OCI-LY7 (cell line): ENCODE data around the gene RNF11. TPM values are rescaled to one million over a fixed set of nuclear protein-coding genes. Genes with fewer than 3 reads are reported as not detected.

Experiments
- BruUV-seq: library from RNA; stranded (reverse); fragments of 400-500 nt; replicated peaks from 2 replicates; lab custom pipeline; 2021; lab: Mats Ljungman, UMichigan
- CTCF ChIA-PET: fragments of 300-600 bp; sonication (Branson Sonifier 250); formaldehyde crosslinking; loops from one replicate; lab custom pipeline; 2022; ENCODE audit warnings: antibody characterized with exemption; ENCODE audit not compliant: unreplicated experiment; lab: Charles Lee
- POLR2A ChIA-PET: fragments of 300-600 bp; sonication (Branson Sonifier 250); formaldehyde crosslinking; loops from one replicate; lab custom pipeline; 2022; ENCODE audit warnings: antibody characterized with exemption; lab: Charles Lee
- DNase-seq: peaks from one replicate; pipeline ENCODE4 v3.0.0-alpha.2; 2015; ENCODE audit warnings: low spot score
- H2AFZ ChIP-seq: fragments of 200-600 bp; sonication (generic), shearing (Covaris generic); 2 replicates; pipeline ENCODE4 v1.6.1; 2014; ENCODE audit warnings: mild to moderate bottlenecking, antibody characterized with exemption, low read length, moderate library complexity
- H3K27ac ChIP-seq: fragments of 200-600 bp; sonication (generic); 2 replicates; pipeline ENCODE4 v1.5.1; 2014; ENCODE audit warnings: mixed run types, low read depth, mild to moderate bottlenecking, moderate library complexity, low read length, inconsistent platforms; ENCODE audit not compliant: poor library complexity, severe bottlenecking
- H3K36me3 ChIP-seq: fragments of 200-600 bp; sonication (generic); 2 replicates; pipeline ENCODE4 v1.6.1; 2014; ENCODE audit warnings: mild to moderate bottlenecking, antibody characterized with exemption, low read length, moderate library complexity, mixed read lengths; ENCODE audit not compliant: insufficient read depth
- H3K4me1 ChIP-seq: fragments of 200-600 bp; sonication (generic); 2 replicates; pipeline ENCODE4 v1.5.1; 2014; ENCODE audit warnings: mild to moderate bottlenecking, low read length; ENCODE audit not compliant: insufficient read depth, poor library complexity, severe bottlenecking
- H3K4me2 ChIP-seq: fragments of 200-600 bp; sonication (generic); 2 replicates; pipeline ENCODE4 v1.6.1; 2014; ENCODE audit warnings: mild to moderate bottlenecking, low read length
- H3K4me3 ChIP-seq: fragments of 200-600 bp; sonication (generic); 2 replicates; pipeline ENCODE4 v1.5.1; 2014; ENCODE audit warnings: mild to moderate bottlenecking, low read depth, low read length; ENCODE audit not compliant: poor library complexity, severe bottlenecking
- H3K79me2 ChIP-seq: fragments of 200-600 bp; sonication (generic); 2 replicates; pipeline ENCODE4 v1.6.1; 2016; ENCODE audit warnings: low read depth, mild to moderate bottlenecking, low read length, moderate library complexity, mixed read lengths; ENCODE audit not compliant: insufficient read depth
- H3K9me2 ChIP-seq: fragments of 200-600 bp; sonication (generic); 2 replicates; pipeline ENCODE4 v1.6.1; 2016; ENCODE audit warnings: mild to moderate bottlenecking, low read length, mixed read lengths; ENCODE audit not compliant: insufficient read depth
- H3K9me3 ChIP-seq: fragments of 200-600 bp; sonication (generic); 2 replicates; pipeline ENCODE4 v1.6.1; 2014; ENCODE audit warnings: mild to moderate bottlenecking, mixed run types, low read length, mixed read lengths
- H4K20me1 ChIP-seq: fragments of 200-600 bp; sonication (generic); 2 replicates; pipeline ENCODE4 v1.6.1; 2014; ENCODE audit warnings: mild to moderate bottlenecking, antibody characterized with exemption, low read length, moderate library complexity, mixed read lengths; ENCODE audit not compliant: insufficient read depth
- EZH2phosphoT487 ChIP-seq: fragments of 200-600 bp; sonication (generic); IDR thresholded peaks from 2 replicates; pipeline ENCODE4 v1.6.1; 2018; ENCODE audit warnings: low read depth, borderline replicate concordance, mild to moderate bottlenecking, mixed run types, antibody characterized with exemption, low read length, moderate library complexity, mixed read lengths
- intact Hi-C: fragments of 100-400 bp; cut with micrococcal nuclease; formaldehyde crosslinking; loops from one replicate; pipeline ENCODE4 v1.10.0; 2022; ENCODE audit not compliant: unreplicated experiment
- total RNA-seq, 2 experiments: library from RNA; depleted of rRNA in 1 of 2; stranded (reverse); fragments of >200 nt in 1 of 2; shearing (Covaris generic) in 1 of 2; gene quantifications; 2 replicates each; pipeline ENCODE4 v1.2.3, GENCODE V29; 2014 to 2022
- TF ChIP-seq, protein P1 (sequence below): fragments of 200-600 bp; sonication (generic); conservative IDR thresholded peaks from 2 replicates; pipeline ENCODE4 v1.5.1; 2014; ENCODE audit warnings: mild to moderate bottlenecking, antibody characterized with exemption, low read length, moderate library complexity, mixed read lengths

Gene RNF11
- total RNA-seq, 2 experiments from 2014 or later: 1.5 to 4.8 TPM

DNA sequence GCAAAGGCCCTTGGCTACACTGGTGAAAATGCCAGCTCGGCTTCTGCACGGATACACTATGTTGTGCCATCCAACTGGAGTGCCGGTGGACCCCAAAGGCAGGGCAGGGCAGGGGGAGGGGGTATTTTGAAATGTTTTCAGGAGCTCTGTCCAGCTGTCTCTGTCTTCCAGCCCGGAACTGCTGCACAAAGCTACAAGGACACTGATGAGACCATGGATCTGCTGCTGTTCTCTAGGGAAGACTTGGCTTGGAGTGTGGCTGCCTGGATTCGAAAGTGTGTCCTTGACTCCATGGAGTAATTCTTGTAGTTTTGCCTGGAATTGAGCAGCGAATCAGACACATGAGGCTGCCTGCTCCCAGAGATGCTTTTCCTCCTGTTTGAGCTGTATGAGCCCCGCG lies 51.9 kb downstream of the RNF11 start:
- no TSS peak for BruUV-seq
- Histone ChIP-seq H4K20me1 (no peaks in the 10 kb centered on the region), H3K4me1 (no peaks in the 10 kb centered on the region), H2AFZ (no peak overlapping the region), H3K36me3 (no peaks in the 10 kb centered on the region), H3K9me2 (no peaks in the 10 kb centered on the region), H3K79me2 (no peaks in the 10 kb centered on the region), H3K9me3 (no peaks in the 10 kb centered on the region), H3K4me2 (no peak overlapping the region), H3K4me3 (no peak overlapping the region), H3K27ac (no peak overlapping the region)
- intact Hi-C loops: no loop called here
- no peak for DNase-seq
- no peak for TF ChIP-seq EZH2phosphoT487
- TF ChIP-seq, protein P1, sequence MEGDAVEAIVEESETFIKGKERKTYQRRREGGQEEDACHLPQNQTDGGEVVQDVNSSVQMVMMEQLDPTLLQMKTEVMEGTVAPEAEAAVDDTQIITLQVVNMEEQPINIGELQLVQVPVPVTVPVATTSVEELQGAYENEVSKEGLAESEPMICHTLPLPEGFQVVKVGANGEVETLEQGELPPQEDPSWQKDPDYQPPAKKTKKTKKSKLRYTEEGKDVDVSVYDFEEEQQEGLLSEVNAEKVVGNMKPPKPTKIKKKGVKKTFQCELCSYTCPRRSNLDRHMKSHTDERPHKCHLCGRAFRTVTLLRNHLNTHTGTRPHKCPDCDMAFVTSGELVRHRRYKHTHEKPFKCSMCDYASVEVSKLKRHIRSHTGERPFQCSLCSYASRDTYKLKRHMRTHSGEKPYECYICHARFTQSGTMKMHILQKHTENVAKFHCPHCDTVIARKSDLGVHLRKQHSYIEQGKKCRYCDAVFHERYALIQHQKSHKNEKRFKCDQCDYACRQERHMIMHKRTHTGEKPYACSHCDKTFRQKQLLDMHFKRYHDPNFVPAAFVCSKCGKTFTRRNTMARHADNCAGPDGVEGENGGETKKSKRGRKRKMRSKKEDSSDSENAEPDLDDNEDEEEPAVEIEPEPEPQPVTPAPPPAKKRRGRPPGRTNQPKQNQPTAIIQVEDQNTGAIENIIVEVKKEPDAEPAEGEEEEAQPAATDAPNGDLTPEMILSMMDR: no peak
- CTCF ChIA-PET: no interaction called here
- POLR2A ChIA-PET: no interaction called here

DNA sequence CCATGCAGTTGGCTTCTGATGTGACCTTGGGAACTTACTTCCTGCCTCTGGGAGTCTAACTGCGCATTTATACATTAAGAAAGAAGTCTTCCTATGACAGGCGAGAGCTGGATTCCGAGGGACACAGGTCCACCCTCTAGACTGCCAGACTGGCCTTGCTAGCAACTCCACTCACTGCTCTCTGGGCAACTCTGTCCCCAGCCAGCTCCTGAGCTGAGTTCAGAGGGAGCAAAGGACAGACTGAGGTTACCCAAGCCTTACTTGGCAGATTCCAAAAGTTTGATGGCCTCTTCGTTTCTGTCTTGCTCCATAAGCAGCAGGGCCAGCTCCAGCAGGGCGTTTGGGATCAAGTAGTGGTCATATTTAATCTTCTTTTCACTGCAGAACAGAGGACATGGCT lies 52.5 kb downstream of the RNF11 start:
- Histone ChIP-seq H3K4me1 (no peaks in the 10 kb centered on the region), H3K4me3 (no peak overlapping the region), H3K9me3 (no peaks in the 10 kb centered on the region), H4K20me1 (no peaks in the 10 kb centered on the region), H3K36me3 (no peaks in the 10 kb centered on the region), H3K79me2 (no peaks in the 10 kb centered on the region), H2AFZ (no peak overlapping the region), H3K27ac (no peak overlapping the region), H3K9me2 (no peaks in the 10 kb centered on the region), H3K4me2 (no peak overlapping the region)
- BruUV-seq: no TSS peak
- TF ChIP-seq EZH2phosphoT487: no peak
- TF ChIP-seq, protein P1: no peak
- ChIA-PET POLR2A (no interaction called here), CTCF (no interaction called here)
- intact Hi-C loops: no loop called here
- DNase-seq: no peak

DNA sequence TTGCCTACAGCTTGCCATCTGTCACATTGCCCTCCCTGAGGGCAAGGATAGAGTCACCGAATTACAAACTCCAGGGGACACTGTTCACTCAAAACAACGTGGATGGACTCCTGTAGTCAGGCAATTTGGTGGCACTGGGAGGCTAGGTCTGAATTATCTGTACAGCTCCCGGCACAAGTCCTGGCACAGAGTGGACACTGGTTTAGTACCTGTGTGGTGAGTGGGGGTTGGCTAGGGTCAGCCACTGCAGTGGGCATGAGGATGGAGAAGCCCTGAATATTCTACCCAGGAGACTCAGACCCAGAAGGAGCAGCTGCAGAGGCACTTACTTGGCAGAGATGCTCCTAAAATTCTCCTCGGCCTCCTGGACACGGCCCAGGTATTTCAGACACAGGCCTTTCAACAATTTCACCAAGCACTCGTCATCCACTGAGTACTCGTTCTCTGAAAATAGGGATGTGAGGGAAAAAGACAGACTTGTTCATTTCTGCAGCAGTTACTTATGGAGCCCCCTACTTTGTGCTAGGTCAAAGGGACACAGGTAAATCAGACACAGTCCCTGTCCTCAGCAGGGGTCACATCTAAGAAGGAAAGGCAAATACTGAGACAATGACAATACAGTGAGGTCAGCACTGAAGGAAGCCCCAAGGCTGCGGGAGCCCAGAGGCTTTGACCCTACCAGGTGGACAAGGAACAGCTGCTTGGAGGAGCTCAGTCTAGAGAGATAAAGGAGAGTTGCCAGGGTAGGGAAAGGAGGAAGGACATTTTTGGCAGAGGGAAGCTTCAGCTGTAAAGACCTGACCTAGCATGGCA lies 53.8 kb downstream of the RNF11 start:
- Histone ChIP-seq H4K20me1 (no peaks in the 10 kb centered on the region), H3K9me2 (no peaks in the 10 kb centered on the region), H3K79me2 (no peaks in the 10 kb centered on the region), H3K4me1 (no peaks in the 10 kb centered on the region), H2AFZ (no peak overlapping the region), H3K9me3 (no peaks in the 10 kb centered on the region), H3K27ac (no peak overlapping the region), H3K4me2 (no peak overlapping the region), H3K36me3 (no peaks in the 10 kb centered on the region), H3K4me3 (no peak overlapping the region)
- CTCF ChIA-PET: no interaction called here
- no TSS peak for BruUV-seq
- POLR2A ChIA-PET: no interaction called here
- no peak for DNase-seq
- intact Hi-C loops: loop anchor here (10.0 kb wide), 1 partner anchor 95 kb away; no protein-coding TSS in a partner anchor
- TF ChIP-seq, protein P1: no peak
- no peak for TF ChIP-seq EZH2phosphoT487
